ENCODE results near the gene FITM2.
"Not testable (repeated sequence)": the region's sequence is repeated elsewhere in the genome, so short reads cannot be mapped to it uniquely, and the experiment has no call there.

The FITM2 gene, protein sequence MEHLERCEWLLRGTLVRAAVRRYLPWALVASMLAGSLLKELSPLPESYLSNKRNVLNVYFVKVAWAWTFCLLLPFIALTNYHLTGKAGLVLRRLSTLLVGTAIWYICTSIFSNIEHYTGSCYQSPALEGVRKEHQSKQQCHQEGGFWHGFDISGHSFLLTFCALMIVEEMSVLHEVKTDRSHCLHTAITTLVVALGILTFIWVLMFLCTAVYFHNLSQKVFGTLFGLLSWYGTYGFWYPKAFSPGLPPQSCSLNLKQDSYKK

GRCh38 chr20:44310664-44311639 lies at the start of gene FITM2:
Gene FITM2 (minus strand): TSS chr20:44311202. CDS start chr20:44311148, 54 bp downstream.
- peak; percentile 95 to 98 for DNase-seq

DNA sequence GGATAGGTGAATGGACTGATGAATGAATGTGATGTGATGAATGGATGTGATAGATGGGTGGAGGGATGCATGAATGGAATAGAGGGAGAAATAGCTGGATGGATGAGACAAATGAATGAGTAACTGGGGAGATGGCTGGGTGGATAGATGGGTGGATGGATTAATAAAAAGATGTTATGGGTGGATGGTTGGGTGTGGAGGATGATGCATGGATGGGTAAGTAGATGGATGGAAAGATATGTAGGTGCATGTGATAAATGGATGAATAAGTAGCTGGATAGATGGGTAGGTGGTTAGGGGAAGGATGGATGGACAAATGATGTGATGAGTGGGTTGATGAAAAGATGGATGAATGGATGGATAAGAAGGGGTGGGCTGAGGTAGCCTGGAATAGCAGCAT lies 49.2 kb upstream of the FITM2 start:
- no peak for DNase-seq

DNA sequence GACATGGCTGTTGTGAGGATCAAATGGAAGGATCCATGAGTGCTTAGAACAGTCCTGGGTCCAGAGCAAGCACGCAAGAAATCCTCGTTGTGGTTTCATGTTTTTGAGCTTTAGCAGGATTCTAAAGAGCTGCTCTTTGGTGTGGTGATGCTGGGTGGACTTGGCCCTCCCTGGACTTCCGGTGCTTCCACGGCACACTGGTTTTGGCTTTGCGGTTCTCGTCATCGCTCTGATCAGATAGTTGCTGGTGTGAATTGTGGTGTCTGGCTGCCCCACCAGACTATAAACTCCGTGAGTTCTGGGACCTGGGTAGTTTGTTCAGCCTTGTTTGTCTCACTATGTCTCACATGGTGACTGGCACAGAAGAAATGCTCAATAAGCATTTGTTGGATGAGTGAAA lies 47.8 kb upstream of the FITM2 start:
- no peak for DNase-seq

DNA sequence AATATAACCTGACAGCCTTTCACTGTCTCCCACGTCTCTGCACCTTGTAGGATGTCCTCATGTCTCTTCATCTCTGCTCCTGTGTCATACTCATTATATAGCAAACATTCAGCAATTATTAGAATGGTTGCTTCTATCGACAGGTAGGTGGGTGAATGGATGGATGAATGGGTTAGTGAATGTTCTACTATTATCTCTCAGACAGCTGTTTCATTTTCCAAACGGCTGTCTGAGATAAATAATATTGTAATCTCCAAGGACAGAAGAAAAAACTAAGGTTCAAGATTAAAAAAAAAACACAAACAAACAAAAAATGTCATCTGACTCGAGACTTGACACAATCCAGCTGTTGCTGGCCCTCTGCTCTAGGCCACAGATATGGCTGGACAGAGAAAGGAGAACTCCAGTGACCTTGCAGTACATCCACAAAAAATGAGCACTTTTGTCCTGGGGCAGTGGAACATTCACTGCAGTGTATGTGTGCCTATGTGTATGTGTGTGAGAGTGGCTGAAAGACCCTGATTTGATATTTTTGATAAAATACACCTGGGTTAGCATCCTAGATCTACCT lies 46.6 kb upstream of the FITM2 start:
- no peak for DNase-seq

DNA sequence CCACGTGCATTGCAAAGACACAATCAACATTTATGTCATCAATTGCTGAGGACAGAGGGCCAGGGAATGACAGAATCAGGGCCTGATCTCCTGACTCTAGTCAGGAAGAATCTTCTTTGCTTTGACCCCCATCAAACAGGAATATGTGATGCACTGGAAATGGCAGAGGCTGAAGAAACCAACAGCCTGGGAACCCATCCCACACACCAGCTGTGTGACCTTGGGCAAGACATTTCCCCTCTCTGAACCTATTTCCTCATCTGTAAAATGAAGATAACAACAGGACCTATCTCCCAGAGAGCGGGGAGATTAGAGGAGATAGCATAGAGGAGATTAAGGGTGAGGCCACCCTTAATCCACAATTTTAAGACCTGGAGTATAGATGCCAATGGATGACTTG lies 46.0 kb upstream of the FITM2 start:
- DNase-seq = no peak

- DNase-seq = no peak
Measured at GRCh38 chr20:44356353-44356723, 45.3 kb upstream of the FITM2 start.

- no peak for DNase-seq
Measured at GRCh38 chr20:44355498-44356352, 44.7 kb upstream of the FITM2 start, which contains the start of gene HNF4A. Gene HNF4A (plus strand): TSS chr20:44355699. CDS start chr20:44355805, 106 bp downstream.

- no peak for DNase-seq
Measured at GRCh38 chr20:44354979-44355497, 44.0 kb upstream of the FITM2 start.

GRCh38 chr20:44350567-44350966 lies 39.6 kb upstream of the FITM2 start:
- DNase-seq = no peak

DNA sequence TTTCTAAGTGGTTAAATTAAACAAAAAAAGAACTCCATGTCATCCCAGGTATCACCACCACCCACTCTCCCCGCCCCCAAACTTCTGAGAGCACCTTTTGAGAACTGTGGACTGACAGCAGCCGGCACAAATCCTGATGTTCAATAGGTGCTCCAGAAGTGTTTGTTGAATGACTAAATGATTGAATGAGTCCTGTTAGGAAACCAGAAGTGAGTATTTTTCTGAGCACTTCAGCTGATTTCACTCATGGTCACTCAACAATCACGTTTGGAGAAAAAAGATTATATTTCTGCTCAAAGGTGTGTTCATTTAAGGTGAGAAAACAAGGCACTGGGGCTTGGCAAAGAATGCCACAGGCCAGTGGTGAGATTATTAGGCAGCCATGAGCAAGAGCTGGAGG lies 38.3 kb upstream of the FITM2 start:
- DNase-seq = no peak

- no peak for DNase-seq
Measured at GRCh38 chr20:44348168-44348659, 37.2 kb upstream of the FITM2 start.

DNA sequence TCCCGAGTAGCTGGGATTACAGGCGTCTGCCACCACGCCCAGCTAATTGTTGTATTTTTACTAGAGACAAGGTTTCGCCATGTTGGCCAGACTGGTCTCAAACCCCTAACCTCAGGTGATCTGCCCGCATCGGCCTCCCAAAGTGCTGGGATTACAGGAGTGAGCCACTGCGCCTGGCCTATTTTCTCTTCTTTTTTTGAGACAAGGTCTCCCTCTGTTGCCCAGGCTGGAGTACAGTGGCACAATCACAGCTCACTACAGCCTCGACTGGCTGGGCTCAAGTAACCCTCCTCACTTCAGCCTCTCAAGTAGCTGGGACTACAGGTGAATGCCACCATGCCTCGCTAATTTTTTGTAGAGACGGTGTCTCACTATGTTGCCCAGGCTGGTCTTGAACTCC lies 34.9 kb upstream of the FITM2 start:
- not testable (repeated sequence) for DNase-seq

DNA sequence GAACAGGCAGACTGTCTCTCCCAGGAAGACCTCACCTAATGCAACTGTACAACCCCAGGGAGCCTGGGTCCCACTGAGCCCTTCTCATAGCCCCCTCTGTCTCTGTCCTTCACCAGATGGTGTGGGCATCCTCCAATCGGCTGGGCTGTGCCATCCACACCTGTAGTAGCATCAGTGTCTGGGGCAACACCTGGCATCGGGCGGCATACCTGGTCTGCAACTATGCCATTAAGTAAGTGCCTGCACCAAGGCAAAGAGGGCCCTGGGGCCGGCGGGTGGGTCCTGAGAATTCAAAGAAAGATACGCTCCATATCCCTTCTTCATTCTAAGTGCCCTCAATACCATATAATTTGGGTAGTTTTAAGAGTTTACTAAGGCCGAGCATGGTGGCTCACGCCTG lies 34.1 kb upstream of the FITM2 start:
- DNase-seq = no peak

DNA sequence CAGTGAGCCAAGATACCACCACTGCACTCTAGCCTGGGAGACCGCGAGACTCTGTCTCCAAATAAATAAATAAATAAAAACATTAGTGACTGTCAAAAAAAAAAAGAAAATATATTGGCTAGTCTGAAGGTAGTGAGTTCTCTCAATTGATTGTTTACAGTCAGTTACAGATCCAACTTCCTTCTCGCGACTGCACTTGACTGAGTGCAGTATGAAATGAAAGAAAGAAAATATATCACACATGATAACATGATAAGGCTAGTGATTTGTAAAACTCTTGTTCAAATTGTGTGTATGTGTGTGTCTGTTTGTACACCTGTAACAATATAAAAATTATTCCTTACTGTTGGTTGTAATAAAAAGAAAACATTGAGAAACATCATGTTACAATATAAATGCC lies 33.7 kb upstream of the FITM2 start:
- DNase-seq = no peak

DNA sequence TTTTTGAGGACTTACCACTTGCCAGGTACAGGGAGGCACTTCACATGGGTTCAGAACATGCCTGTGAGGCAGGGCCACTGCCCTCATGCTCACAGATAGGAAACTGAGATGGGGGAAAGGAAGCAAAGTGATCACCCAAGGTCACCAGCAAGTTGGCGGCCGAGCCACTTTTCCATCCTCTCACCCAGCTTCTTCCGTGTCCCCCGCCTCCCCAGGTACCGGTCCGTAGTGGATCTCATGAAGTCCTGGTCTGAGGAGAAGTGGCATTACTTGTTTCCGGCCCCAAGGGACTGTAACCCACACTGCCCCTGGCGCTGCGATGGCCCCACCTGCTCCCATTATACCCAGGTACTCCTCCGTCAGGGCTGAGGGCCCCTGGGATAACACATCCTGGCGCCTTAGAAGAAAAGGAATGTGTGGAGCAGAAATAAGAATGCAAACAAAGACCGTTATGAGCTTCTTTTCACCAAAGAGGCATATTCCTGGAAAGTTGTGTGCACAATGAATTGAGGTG lies 32.2 kb upstream of the FITM2 start:
- DNase-seq = no peak

DNA sequence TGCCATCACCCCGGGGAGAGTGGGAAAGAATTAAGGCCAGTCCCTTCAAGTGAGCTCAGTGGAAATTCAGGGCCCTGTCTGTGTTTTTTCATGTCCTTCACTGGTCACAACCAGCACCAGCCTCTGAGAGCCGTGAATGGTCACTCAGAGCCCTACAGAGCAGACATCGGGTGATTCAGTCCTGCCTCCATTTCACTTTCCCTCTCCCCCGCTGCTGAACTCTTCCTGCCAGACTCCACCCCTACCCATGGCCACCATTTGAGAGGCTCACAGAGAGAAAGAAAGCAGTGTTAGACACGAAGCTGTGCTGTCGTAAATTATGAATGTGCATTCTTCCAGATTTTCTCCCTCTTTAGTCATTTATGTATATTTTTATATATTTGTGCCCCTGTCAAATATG lies 31.2 kb upstream of the FITM2 start:
- DNase-seq = no peak

DNA sequence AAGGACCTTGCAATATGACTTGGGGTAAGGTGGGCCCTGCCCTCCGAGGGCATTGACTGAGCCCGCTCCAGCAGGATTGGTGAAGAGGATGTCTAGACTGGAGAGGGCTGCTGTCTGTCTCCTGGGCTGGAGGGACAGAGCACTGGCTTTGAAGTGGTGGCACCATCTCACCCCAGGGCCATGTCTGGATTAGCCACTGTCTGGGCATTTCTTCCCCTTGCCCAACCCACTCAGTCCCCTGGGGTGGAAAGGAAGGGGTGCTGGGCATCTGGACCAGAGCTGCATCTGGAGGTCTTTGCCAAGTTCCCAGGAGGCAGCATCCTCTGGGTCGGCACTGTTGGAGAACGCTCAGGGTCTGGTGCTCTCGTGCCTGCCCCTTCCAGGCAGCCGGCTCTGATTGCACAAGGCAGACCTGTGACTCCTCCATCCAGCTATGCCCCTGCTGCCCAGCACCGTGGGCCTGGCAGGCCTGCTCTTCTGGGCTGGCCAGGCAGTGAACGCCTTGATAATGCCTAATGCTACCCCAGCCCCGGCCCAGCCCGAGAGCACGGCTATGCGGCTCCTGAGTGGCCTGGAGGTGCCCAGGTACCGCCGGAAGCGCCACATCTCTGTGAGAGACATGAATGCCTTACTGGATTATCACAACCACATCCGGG lies 25.9 kb upstream of the FITM2 start, which contains the start of gene R3HDML:
Gene R3HDML (plus strand): TSS at position 319 of the 656 bp plus-strand sequence. CDS start 115 bp downstream, at position 434.
- DNase-seq = no peak

- DNase-seq = no peak
Measured at GRCh38 chr20:44336086-44336485, 25.1 kb upstream of the FITM2 start.

DNA sequence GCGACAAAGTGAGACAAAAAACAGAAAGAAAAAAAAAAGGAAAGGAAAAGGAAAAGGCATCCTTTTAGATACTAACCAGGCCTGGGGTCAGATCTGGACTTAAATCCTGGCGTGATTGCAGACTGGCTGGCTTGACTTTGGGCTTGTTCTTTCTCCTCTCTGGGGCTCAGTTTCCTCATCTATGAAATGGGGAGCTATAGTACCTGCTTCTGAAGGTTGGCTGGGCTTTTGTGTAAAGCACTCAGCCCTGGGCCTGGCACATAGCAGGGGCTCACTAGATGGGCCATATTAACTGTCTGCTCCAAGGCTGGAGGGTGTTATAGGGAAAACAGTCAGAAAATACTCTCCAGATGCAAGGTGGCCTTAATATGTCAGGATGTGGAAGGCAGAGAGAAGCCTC lies 24.7 kb upstream of the FITM2 start:
- DNase-seq = no peak

- no peak for DNase-seq
Measured at GRCh38 chr20:44334709-44335108, 23.7 kb upstream of the FITM2 start.

DNA sequence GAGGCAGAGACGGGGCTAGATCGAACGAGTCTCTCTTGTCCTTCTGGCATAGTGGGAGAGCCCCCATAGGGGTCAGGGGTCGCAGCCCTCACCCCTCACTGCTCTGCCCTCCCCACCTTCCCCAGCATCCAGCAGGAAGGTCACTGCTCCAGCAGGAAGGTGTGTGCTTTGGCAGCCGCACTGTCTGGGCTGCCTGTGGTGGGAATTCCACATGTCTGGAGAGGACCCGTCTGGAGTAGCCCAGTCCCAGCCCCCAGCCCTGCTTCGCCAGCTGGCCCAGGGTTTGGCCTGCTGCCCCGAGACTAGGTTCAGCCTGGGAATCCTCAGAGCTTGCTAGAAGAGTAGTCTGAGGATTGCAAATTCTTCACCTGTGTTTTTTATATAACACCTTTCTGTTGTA lies 23.3 kb upstream of the FITM2 start:
- no peak for DNase-seq
